Colonic mucosa (tissue), 4 donors: ENCODE data around the gene CLEC16A. TPM values are rescaled to one million over a fixed set of nuclear protein-coding genes. Genes with fewer than 3 reads are reported as not detected.

ENCODE experiments used
- DNase-seq: peaks from one replicate; pipeline ENCODE4 v3.0.0-alpha.2; 2020
- H3K27ac ChIP-seq: fragments of 200-600 bp; one replicate; pipeline ENCODE4 v1.8.0; 2021
- H3K27me3 ChIP-seq: fragments of 200-600 bp; one replicate; pipeline ENCODE4 v1.8.0; 2021
- H3K36me3 ChIP-seq: fragments of 200-600 bp; one replicate; pipeline ENCODE4 v1.8.0; 2021
- H3K4me1 ChIP-seq: fragments of 200-600 bp; one replicate; pipeline ENCODE4 v1.8.0; 2021; ENCODE audit warnings: mild to moderate bottlenecking
- H3K4me3 ChIP-seq: fragments of 200-600 bp; one replicate; pipeline ENCODE4 v1.8.0; 2021
- H3K9ac ChIP-seq, 2 donors: one replicate each; pipeline ENCODE4 v1.7.0; 2013; ENCODE audit warnings: control low read depth in 2 of 2, low read depth in 2 of 2, low read length in 2 of 2
- H3K9me3 ChIP-seq: fragments of 200-600 bp; one replicate; pipeline ENCODE4 v1.8.0; 2021
- CTCF ChIP-seq: fragments of 200-600 bp; IDR thresholded peaks from one replicate; pipeline ENCODE4 v1.8.0; 2022; ENCODE audit warnings: antibody characterized with exemption, mild to moderate bottlenecking
- intact Hi-C: fragments of 100-400 bp; cut with DNase I; formaldehyde crosslinking; loops from one replicate; pipeline ENCODE4 v1.14.1; 2022
- total RNA-seq, 2 donors: library from RNA; stranded (reverse); fragmentation: NEBNext Ultra II Directional in 1 of 2; extraction: Animal tissue kit (Norgen Biotek cat#: 25700) in 1 of 2; gene quantifications; one replicate each; pipeline ENCODE4 v1.2.1, GENCODE V29; 2021
- donor health status: healthy.
- donor health status: DM: no; HTN: no; CAD: no.
- donor health status: DM: no; HTN: no; CAD: no.

Gene CLEC16A
- total RNA-seq, 2 donors from 2014 or later = 24.9 to 29.6 TPM

- no peaks in the 10 kb centered on the region for H3K9me3 ChIP-seq
- H3K27me3 ChIP-seq = no peaks in the 10 kb centered on the region
- H3K4me3 ChIP-seq = no peak overlapping the region
- intact Hi-C loops = no loop called here
- H3K9ac ChIP-seq = no peak overlapping the region
- no peak overlapping the region for H3K27ac ChIP-seq
- no peak for DNase-seq
- TF ChIP-seq CTCF = no peak
- H3K36me3 ChIP-seq = peaks cover 4% of the 10 kb centered on the region
- H3K4me1 ChIP-seq = no peaks in the 10 kb centered on the region
Measured at GRCh38 chr16:11038777-11039176, 94.4 kb downstream of the CLEC16A start.

GRCh38 chr16:11039726-11040125 is 95.4 kb downstream of the CLEC16A start:
- no peaks in the 10 kb centered on the region for H3K4me1 ChIP-seq
- TF ChIP-seq CTCF = no peak
- H3K27ac ChIP-seq = no peak overlapping the region
- intact Hi-C loops = no loop called here
- H3K9me3 ChIP-seq = no peaks in the 10 kb centered on the region
- peaks cover 4% of the 10 kb centered on the region for H3K36me3 ChIP-seq
- H3K9ac ChIP-seq = no peak overlapping the region
- H3K4me3 ChIP-seq = no peak overlapping the region
- DNase-seq = no peak
- no peaks in the 10 kb centered on the region for H3K27me3 ChIP-seq

- no peaks in the 10 kb centered on the region for H3K9me3 ChIP-seq
- no peaks in the 10 kb centered on the region for H3K4me1 ChIP-seq
- no peak for TF ChIP-seq CTCF
- intact Hi-C loops = no loop called here
- H3K36me3 ChIP-seq = peaks cover 4% of the 10 kb centered on the region
- no peak overlapping the region for H3K27ac ChIP-seq
- H3K4me3 ChIP-seq = no peak overlapping the region
- H3K27me3 ChIP-seq = no peaks in the 10 kb centered on the region
- H3K9ac ChIP-seq = no peak overlapping the region
- DNase-seq = no peak
Measured at GRCh38 chr16:11042191-11042590, 97.8 kb downstream of the CLEC16A start.

DNA sequence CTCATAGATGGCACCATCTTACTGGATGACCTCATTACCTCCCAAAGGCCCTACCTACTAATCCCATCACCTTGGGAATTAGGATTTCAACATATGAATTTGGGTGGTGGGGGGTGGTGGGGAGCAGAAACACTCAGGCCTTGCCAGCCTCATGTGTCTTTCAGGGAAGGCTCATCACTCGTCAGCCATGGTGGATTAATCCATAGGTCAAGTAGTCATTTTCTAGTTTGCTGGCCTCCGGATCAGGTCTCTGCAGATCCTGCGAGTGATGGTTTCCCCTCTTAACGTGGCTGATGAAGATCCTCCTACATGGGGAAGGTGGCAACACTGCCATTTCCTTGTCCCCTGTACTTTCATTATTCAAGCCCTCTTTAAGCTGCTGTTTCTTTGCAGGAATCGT is 101.1 kb downstream of the CLEC16A start:
- intact Hi-C loops = no loop called here

GRCh38 chr16:11045846-11046245 is 101.5 kb downstream of the CLEC16A start:
- Histone ChIP-seq H3K27me3 (no peaks in the 10 kb centered on the region), H3K4me1 (no peaks in the 10 kb centered on the region), H3K4me3 (no peak overlapping the region), H3K27ac (no peak overlapping the region), H3K36me3 (peaks cover 4% of the 10 kb centered on the region), H3K9ac (no peak overlapping the region), H3K9me3 (no peaks in the 10 kb centered on the region)
- no peak for TF ChIP-seq CTCF
- DNase-seq = no peak
- intact Hi-C loops = no loop called here

More for the DNA sequence above, 101.1 kb downstream of the CLEC16A start:
- no peak overlapping the region for H3K9ac ChIP-seq
- no peaks in the 10 kb centered on the region for H3K4me1 ChIP-seq
- H3K27ac ChIP-seq = no peak overlapping the region
- TF ChIP-seq CTCF = no peak
- H3K36me3 ChIP-seq = peaks cover 4% of the 10 kb centered on the region
- no peaks in the 10 kb centered on the region for H3K9me3 ChIP-seq
- H3K4me3 ChIP-seq = no peak overlapping the region
- no peak for DNase-seq
- H3K27me3 ChIP-seq = no peaks in the 10 kb centered on the region
